Skin of body (tissue), 2 donors: ENCODE measurements around the gene GET4. TPM values are rescaled to one million over a fixed set of nuclear protein-coding genes. Genes with fewer than 3 reads are reported as not detected.

Experiments used
- DNase-seq: peaks from one replicate; lab custom pipeline; 2025; lab: John Stamatoyannopoulos, UW
- total RNA-seq: library from RNA; depleted of rRNA; stranded (reverse); fragments of >200 nt; gene quantifications from one replicate; pipeline ENCODE4 v1.2.3, GENCODE V29; 2014

GET4 gene, protein sequence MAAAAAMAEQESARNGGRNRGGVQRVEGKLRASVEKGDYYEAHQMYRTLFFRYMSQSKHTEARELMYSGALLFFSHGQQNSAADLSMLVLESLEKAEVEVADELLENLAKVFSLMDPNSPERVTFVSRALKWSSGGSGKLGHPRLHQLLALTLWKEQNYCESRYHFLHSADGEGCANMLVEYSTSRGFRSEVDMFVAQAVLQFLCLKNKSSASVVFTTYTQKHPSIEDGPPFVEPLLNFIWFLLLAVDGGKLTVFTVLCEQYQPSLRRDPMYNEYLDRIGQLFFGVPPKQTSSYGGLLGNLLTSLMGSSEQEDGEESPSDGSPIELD
- 23.7 TPM for total RNA-seq

DNA sequence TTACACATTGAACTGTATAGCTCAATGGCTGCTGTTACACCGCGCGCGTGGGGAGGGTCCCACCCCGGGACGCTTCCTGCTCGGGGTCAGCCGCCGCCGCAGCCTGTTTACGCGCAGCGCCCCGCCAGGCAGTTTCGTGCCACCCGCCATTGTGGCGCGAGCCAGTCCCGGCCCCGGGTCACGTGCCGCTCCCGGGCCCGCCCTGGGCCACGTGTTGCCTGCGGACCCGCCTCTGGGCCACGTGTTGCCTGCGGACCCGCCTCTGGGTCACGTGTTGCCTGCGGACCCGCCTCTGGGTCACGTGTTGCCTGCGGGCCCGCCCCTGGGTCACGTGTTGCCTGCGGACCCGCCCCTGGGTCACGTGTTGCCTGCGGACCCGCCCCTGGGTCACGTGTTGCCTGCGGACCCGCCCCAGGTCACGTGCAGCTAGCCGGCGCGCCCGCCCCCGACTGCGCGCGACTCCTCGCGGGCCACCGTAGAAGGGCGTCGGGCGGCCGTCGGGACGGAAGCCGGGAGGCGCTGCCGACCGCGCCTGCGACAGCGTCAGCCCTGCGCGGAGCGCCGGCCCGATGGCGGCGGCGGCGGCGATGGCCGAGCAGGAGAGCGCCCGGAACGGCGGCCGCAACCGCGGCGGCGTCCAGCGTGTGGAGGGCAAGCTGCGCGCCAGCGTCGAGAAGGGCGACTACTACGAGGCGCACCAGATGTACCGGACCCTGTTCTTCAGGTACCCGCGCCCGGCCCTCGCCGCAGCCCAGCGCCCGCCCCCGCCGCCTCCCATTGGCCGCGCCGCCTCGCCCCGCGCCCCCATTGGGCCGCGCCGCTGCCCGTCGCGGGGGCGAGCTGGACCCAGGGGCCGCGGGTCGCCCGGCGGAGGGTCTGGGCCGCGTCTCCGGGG is at the start of gene GET4:
Gene GET4 (plus strand): TSS at position 478 of the 895 bp plus-strand sequence. CDS start 92 bp downstream, at position 570.
- peak; percentile 96 for DNase-seq

GRCh38 chr7:828793-829561 is 47.4 kb upstream of the GET4 start:
- DNase-seq: no peak

DNA sequence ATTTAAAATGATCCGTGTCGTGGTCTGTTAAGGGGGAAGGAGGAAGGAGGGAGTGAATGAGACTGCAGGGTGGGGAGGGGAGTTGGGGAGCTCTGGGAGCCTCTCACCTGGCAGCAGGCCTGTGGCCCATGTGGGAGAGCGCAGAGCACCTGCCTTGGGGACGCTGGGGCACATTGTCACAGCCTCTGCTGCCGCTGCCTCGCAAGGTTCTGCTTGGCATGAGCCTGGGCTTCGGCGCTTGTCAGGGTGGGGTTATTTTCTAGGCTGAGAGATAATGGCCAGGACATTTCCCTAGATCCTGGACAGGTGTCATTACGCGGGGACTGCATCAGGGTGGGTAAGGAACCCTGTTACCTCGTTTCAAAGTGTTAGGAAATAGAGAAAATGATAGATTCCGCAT is 46.3 kb upstream of the GET4 start:
- DNase-seq: no peak

DNA sequence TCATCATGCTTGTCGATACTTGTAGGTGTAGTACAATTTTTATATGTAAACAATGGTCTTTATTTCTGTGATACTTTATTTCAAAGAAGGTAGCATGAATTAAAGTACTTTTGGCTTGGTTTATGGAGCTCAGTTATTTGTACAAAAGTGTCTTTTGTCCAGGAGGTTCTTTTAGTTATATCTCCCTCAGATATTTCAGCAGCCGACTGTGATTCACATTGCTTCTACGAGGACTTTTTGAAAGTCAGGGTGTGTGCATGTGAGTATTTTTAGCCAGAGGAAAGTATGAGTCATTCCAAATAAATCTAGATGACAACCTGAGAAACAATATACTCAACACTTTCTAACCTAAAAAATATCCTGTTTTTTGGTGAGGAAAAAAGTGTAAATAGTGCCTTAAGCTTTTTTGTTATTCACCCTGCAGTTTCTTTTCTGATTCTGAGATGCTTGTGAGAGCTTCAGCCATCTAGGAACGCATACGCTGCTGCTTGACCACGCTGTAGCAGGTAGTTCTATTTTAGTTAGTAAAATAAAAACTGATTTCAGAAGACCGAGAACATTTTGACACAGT is 44.7 kb upstream of the GET4 start:
- peak; percentile 83 for DNase-seq

DNA sequence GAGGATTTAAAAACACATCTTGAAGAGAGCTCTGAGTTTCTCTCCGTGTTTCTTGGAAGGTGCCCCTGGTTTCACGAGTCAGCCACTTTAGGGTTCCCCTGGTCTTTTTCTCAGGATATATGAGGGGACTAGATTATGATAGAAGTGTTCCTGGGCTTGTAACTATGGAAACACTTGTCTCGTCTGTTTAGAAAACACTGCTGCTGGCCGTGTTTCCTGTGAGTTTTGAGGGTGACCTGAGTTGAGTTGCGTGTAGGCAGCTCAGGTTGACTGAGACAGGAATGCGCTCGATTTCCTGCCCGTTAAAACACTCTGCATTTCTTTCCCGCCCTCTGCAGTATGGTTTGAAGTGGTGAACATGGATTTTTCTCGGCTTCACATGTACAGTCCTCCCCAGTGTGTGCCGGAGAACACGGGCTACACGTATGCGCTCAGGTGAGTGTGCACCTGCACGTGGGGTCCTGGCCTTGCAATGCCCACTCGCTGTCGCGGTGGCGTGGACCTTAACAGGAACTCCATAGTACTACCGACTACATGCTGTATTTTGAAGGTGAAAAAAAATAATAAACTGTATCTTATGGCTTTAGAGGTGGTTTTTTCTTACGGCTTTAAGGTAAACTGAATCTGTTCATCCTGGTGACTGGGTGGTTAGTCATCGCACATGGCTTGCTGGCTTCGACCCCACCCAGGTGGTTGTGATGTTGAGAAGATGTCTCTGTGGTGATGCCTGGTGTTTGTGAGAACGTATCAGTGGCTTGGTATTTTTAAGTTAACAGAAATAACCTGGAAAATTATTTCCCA is 44.0 kb upstream of the GET4 start, which contains the start of gene SUN1:
Gene SUN1 (plus strand): TSS at position 310 of the 801 bp plus-strand sequence. CDS start 49 bp downstream, at position 359.
- no peak for DNase-seq

- no peak for DNase-seq
These were observed 43.4 kb upstream of the GET4 start for GRCh38 chr7:832968-833424.

DNA sequence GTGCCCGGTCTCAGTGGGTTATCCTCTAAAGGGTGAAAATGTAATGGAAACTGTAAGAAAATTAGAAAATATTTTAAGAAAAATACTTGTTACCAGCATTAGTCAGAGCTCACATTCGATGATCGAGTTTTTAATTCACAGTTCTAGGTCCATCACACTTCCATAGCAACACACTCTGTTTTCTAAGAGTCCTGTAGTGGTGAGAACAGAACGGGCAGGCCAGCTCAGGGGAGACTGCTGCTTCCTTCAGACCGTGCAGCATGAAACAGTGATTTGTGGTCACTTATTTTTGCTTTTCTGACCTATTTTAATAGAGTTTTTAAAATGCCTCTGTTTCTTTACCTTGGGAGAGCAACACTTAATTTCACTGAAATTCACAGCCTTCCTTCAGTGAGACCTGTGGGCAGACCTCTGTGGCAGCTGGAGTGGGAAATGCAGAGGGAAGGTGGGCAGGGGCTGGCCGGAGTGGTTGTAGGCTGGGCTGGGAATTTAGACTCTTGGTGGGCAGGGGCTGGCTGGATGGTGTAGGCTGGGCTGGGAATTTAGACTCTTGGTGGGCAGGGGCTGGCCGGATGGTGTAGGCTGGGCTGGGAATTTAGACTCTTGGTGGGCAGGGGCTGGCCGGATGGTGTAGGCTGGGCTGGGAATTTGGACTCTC is 42.6 kb upstream of the GET4 start:
- no peak for DNase-seq

- no peak for DNase-seq
These were observed 42.1 kb upstream of the GET4 start for GRCh38 chr7:834277-834676.

DNA sequence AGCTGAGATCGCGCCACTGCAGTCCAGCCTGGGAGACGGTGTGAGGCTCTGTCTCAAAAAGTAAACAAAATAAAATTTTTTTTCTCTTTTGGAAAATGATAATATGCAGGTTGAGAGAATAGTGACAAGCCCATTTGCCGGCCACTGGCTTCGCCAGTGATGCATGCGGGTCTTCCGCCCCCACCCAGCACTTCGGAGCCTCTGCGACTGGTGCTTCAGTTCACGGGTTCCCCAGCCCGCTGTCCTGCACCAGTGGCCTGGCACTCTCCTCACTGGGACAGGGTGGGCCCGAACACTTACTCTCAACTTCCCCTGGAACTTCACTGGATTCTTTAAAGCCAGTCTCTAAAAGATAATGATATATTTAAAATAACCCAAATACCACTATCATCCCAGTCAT is 41.3 kb upstream of the GET4 start:
- no peak for DNase-seq

- DNase-seq: peak; percentile 56
These were observed 40.6 kb upstream of the GET4 start for GRCh38 chr7:835485-836401.

DNA sequence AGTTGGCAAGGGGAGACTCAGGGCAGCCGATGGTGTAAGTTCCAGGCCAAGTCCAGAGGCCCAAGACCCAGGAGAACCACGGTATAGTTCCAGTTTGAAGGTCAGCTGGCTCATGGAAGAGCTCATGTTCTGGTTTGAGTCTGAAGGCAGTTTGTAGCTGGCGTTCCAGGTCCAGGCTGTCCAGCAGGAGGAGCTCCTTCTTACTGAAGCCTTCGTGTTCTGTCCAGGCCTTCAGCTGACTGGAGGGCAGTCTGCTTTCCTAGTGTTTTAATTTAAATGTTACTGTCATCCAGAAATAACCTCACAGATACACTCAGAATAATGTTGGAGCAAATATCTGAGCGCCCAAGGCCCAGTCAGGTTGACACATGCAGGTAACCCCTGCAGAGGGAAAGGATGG is 39.9 kb upstream of the GET4 start:
- no peak for DNase-seq

- DNase-seq: no peak
These were observed 39.4 kb upstream of the GET4 start for GRCh38 chr7:837001-837400.

- no peak for DNase-seq
These were observed 36.3 kb upstream of the GET4 start for GRCh38 chr7:840001-840600.

GRCh38 chr7:841943-842342 is 34.4 kb upstream of the GET4 start:
- DNase-seq: no peak

DNA sequence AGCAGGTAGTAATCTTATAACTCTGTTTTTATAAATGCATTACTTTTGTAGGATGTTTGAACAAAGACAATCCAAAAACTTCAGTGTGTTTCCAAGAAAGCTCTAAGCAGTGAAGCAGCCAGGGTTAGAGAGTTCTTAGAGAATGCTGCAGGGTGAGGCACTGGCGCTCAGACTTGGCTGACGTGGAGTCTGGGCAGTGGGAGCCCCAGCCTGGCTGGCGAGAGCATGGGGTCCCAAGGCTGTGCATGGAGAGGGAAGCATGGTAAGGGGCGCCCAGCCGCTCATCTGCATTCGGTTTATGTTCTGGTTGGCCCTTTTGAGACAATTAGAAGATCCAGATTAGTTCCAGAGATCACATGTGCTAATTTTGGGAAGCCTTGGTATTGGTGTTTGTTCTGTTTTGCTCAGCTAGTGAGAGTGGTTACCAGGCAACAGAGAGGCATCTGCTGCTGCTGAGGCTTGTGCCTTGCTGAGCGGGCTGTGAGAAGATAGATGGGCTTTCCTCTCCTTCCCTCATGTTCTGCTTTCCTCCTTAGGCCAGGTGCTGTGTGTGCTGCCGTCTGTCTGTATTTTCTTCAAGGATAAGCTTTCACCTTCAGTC is 33.8 kb upstream of the GET4 start:
- DNase-seq: peak; percentile 88

DNA sequence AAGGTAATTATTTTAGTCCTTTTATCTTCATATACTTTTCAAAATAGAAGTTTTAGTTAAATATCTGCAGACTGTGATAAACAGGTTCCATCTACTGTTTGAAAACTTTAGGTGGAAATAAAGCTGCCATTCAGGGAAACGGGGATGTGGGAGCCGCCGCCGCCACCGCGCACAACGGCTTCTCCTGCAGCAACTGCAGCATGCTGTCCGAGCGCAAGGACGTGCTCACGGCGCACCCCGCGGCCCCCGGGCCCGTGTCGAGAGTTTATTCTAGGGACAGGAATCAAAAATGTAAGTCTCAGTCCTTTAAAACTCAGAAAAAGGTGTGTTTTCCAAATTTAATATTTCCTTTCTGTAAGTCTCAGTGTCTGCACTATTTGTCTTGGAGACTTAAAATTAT is 33.1 kb upstream of the GET4 start:
- DNase-seq: no peak

- DNase-seq: no peak
These were observed 32.3 kb upstream of the GET4 start for GRCh38 chr7:844043-844442.

DNA sequence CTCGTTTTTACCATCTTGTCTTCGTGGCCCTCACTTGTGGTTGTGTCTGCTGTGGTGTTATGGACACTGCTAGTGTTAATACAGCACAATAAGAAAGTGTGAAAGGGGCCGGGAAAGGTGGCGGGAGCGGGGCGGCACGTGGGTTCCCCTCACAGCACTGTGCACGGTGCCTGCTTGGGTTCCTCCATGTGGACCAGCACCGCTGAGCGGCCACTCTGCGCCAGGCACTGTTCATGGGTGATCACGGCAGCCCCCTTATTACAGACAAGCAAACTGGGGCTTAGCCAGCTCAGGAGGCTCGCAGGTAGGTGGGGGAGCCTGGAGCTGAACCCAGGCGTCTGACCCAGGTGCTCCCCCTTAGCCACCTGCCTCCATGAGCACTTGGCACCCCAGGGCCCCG is 31.8 kb upstream of the GET4 start:
- DNase-seq: no peak
